GM18870 (cell line): ENCODE measurements around the gene AOC1.

Experiments used
- ATAC-seq: cut with Tn5 transposase; IDR thresholded peaks from one replicate; pipeline ENCODE4 v1.9.1; 2021; ENCODE audit warnings: moderate library complexity; ENCODE audit not compliant: unreplicated experiment

Gene AOC1

DNA sequence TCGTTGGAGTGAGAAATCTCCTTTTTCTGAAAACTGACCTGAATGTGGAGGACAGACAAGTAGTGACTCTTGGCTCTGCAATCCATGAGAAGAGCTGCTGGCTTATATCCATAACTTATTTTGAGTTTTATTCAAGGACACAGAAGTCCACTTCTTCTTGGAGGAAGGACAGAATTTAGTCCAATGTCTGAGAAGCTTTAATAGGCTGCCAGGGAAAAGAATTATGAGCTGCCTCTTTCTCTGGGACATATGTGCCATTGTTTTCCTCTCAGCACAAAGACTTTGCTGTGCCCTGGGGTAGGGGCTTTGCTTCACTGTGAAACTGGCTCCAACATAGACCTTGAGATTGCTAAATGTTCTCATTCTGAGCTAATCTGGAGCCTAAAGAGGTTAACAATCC lies 20.5 kb upstream of the AOC1 start:
- no peak for ATAC-seq

DNA sequence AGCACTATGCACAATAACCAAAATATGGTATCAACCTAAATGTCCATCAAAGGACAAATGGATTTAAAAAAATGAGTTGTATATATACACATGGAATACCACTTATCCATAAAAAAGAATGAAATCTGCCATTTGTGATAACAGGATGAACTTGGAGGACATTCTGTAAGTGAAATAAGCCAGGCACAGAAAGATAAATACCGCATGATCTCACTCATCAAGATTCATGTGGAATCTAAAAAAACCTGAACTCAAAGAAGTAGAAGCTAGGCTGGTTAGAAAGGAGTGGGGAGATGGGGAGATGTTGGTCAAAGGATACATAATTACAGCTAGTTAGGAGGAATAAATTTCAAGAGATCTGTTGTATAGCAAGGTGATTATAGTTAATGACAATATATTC lies 17.3 kb upstream of the AOC1 start:
- ATAC-seq, result no peak

DNA sequence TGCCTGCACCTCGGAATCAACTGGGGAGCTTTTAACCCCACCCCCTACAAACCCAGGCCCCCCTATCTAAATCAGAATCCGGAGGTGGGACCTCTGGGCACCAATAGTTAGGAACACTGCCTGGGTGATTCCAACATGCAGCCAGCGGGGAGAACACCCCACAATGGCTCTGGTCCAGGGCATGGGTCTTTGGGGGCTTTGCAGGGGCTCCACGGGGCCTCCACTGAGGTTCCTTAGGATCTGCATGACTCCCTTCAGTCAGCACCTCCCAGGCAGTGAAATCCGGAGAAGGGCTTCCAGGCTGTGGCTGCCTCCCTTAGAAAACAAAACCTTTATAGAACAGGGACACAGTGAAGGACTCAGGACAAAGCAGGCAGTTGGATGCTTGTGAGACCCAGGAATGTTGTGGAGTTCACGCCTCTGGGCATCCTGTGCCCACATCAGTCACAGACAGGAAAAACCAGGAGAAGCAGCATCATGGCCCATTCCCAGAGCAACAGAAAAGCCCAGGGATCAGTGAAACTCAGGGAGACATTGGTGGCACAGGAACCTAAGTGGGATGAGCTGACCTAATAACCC lies 16.5 kb upstream of the AOC1 start:
- ATAC-seq, result no peak

GRCh38 chr7:150838965-150839650 lies 13.2 kb upstream of the AOC1 start:
- ATAC-seq, result no peak

DNA sequence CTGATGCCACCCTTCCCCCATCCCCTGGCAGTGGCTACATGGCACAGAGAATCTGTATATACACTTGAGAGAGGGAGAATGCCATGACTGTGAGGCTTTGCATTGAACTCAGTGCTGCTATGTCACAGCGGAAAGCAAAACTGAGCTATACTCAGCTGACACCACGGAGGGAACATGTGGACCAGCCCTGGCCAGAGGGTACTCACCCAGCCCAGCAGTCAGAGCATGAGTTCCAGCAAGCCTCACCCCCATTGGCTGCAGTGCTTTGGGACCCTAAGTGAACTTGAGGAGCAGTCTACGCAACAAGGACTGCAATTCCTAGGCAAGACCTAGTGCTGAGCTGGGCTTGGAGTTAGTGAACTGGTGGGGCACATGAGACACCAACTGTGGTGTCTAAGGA lies 10.3 kb upstream of the AOC1 start:
- ATAC-seq, result no peak

DNA sequence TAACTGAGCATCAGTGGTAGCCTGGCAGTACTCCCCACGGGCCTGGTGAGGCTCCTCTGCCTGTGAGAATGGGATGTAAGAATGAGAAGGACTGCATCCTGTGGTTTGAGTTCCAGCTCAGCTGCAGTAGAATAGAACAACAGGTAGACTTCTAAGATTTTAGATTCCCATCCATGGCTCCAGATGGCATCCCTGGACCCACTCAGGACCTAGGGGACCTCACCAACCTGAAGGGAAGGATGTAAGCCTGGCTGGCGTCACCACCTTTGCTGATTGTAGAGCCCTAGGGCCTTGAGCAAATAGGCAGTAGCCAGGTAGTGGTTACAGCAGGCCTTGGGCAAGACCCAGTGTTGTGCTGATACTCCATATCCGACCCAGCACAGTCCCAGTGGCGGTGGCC lies 9.6 kb upstream of the AOC1 start:
- no peak for ATAC-seq

DNA sequence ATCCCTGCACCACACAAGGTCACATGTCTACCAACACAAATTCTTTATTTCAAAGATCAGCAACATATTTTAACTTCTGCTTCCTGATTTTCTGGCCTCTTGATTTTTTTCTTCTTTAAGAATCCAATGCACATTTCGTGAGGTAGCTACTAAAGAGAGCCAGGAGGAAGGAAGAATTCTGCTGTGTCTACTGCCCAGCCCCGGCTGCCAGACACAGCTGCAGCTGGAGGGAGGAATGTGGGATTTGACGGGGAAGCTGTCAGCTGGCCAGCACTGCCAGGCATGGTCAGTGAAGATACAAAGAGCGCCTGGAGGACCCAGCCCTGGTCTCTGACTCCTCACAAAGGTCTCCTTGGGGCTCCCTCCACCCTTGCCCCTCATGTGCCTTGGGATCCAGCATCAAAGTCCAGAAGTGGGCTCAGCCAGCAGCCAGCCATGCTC lies 6.9 kb upstream of the AOC1 start:
- no peak for ATAC-seq

DNA sequence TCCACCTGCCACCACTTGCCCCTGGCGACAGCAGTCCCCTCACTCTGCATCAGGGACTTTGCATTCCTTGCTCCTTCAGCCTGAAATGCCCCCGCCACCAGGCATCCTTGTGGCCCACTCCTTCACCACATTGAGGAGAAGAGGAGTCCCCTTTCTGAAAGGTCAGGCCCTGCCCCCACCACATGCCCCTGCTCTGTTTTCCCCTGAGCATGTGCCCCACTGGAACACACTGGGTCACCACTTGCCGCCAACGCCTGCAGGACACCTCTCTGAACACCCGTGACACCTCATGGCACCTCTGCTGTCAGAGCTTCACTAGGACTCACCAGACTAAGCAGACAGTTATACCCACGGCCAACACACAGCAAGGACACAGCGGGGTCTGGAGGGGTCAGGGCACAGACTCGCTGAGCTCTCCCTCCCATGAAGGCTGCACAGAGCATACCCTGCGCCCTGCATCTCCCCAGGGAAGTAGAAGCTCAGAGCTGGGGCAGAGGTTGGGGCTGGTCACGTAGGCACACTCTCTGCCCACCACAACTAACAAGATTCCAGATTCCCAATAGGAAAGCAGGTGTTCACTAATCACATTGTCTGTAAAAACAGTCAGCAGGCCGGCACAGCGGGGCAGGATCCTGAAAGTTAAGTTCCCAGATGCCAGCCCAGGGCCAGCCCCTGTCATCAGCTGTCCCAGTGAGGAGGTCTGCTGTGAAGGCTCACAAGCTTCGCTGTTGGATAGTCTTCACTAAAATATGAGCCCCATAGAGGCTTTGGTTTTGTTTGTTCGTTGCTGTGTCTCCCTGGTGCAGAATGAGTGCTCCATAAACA lies 5.8 kb upstream of the AOC1 start:
- no peak for ATAC-seq

GRCh38 chr7:150847536-150847935 lies 4.8 kb upstream of the AOC1 start:
- no peak for ATAC-seq

DNA sequence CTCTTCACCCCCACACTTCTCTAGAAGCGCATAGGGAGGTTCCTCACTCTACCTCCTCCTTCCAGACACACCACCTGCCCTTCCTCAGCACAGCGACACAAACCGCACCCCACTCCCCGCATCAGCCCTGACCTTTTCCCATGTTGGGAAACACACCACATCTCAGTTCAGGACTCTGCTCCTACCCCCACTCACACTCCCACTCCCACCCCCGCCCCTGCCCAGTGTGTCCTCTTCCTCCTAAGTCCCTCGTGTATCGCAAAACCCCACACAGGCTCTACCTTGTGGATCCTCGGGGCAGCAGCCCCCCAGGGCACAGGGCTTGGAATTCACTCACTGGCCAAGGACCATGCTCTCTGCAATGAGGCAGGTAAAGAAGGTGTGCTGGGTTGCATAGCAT lies 4.2 kb upstream of the AOC1 start:
- ATAC-seq, result no peak

GRCh38 chr7:150848561-150849115 lies 3.7 kb upstream of the AOC1 start:
- no peak for ATAC-seq

GRCh38 chr7:150849204-150849775 lies 3.0 kb upstream of the AOC1 start:
- ATAC-seq, result no peak

- no peak for ATAC-seq
Observed at GRCh38 chr7:150850273-150850672, 2.0 kb upstream of the AOC1 start.

- ATAC-seq, result no peak
Observed at GRCh38 chr7:150851492-150852370, 586 bp upstream of the AOC1 start.

DNA sequence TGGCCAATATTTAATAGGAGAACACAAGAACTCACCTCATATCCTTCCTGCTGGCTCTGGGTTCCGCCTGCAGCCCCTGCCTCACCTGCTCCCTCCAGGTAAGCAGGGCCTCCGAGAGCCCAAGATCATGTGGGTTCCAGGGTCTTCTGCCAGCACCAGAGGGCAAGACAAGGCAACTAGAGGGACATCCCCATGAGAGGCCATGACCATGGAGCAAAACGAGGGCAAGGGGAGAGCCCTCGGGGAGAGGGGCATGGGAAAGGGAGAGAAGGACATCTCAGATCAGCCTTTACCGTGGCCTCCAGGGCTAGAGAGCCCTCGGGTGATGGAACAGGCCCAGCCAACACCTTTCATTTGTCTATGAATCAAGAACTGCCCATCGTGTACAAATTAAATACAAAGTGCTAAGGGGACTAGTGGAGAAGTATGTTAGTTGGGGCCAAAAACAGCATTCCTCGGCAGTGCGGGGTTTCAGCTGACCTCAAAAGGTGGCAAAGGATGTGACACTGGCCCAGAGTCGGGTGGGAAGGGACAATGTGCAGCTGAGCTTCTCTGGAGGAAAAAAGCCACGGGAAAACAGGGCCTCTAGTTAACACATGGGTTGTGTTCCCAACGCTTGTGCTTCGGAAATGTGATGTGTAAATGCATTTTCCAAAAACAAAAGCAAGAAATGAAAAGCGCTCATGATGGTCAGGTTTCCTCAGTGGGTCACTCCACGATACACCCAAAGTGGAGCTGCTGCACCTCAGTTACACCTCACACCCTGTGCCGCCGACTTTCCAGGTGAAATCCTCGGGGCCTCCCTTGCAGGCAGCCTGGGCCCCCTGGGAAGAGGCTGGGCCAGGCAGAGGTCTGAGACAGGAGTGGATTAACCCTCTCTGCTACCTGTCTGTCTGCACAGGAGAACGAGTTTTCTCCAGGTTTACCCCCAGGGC lies 2.0 kb downstream of the AOC1 start:
- ATAC-seq, result no peak

DNA sequence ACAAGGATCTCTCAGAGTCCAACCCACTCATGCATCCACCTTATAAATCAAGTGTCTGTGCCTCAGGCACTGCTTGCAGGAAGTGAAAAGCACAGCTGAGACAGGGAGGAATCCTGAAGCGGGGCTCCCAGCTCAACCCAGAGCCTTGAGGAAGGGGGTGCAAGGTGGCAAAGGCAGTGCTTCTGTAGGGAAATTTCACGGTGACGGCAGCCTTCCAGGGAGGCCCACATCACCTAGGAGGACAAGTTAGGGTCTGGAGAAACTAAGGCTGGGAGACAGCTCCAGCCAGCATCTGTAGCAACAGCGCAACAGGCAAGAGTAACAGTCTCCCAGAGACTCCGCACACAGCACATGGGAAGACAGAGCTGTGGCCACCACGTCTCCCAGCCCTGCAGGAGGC lies 2.7 kb downstream of the AOC1 start:
- no peak for ATAC-seq

GRCh38 chr7:150855476-150856302 lies 3.4 kb downstream of the AOC1 start:
- no peak for ATAC-seq
